GM18498 (cell line): ENCODE measurements around the gene SERHL2.
"Not testable (repeated sequence)": the region's sequence is repeated elsewhere in the genome, so short reads cannot be mapped to it uniquely, and the experiment has no call there.

Source experiments
- ATAC-seq: cut with Tn5 transposase; IDR thresholded peaks from one replicate; pipeline ENCODE4 v1.9.1; 2021; ENCODE audit warnings: mild to moderate bottlenecking, moderate library complexity; ENCODE audit not compliant: unreplicated experiment

Gene SERHL2, protein sequence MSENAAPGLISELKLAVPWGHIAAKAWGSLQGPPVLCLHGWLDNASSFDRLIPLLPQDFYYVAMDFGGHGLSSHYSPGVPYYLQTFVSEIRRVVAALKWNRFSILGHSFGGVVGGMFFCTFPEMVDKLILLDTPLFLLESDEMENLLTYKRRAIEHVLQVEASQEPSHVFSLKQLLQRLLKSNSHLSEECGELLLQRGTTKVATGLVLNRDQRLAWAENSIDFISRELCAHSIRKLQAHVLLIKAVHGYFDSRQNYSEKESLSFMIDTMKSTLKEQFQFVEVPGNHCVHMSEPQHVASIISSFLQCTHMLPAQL

GRCh38 chr22:42553475-42554361 is at the start of gene SERHL2:
SERHL2 (plus strand) TSS chr22:42553956; CDS start chr22:42554021, 65 bp downstream.
- peak; percentile 77 for ATAC-seq

- not testable (repeated sequence) for ATAC-seq
These were observed 45.3 kb upstream of the SERHL2 start for GRCh38 chr22:42508327-42508974.

DNA sequence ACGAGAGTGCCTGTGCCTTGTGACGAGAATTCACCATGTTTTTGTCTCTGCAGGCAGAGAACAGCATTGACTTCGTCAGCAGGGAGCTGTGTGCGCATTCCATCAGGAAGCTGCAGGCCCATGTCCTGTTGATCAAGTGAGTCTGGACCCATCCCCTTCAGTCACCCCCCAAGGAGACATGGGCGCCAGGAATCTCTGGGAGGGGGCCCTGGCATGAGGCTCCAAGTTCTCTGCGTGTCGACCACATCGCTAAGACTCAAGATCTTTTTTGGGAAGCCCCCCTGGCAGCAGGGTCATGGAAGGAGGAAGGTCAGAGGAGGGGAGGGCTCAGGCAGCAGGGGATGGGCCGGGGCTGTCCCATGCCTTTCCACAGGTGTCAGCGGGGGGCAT is 44.8 kb upstream of the SERHL2 start:
- not testable (repeated sequence) for ATAC-seq

DNA sequence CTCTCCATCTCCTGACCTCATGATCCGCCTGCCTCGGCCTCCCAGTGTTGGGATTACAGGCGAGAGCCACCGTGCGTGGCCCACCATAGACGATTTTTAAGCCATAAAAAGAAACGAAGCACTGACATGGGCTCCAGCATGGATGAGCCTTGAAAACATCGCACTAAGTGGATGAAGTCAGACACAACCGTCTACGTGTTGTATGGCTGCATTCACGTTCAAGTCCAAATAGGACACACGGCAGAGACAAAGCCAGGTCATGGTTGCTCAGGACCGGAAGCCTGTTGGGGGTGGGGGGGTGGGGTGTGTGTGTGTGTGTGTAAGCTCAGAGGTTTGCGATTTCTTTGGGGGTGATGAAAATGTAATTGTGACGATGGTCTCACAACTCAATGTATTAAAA is 44.2 kb upstream of the SERHL2 start:
- no peak for ATAC-seq

DNA sequence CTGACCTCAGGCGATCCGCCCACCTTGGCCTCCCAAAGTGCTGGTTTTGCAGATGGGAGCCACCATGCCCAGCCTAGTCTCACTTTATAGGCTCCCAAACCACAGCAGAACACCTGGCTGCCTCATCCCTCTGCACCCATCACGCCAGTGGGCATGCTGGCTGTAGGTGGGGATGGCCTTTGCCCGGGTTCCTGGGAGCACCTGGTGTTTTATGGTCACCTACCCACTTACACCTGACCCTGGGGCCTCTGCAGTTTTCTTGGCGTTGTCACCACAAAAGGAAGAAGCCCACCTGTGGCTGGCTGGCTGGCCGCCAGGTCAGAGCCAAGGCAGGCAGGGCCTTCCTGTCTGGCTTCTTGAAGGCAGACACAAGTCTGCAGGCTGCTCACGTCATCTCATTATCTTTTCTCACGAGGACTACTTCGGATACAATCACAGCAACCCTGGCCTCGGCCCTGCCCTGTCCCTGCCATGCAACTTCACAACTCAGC is 42.3 kb upstream of the SERHL2 start:
- no peak for ATAC-seq

- ATAC-seq, result not testable (repeated sequence)
These were observed 41.3 kb upstream of the SERHL2 start for GRCh38 chr22:42512273-42512990.

GRCh38 chr22:42514331-42514730 is 39.4 kb upstream of the SERHL2 start:
- ATAC-seq, result not testable (repeated sequence)

GRCh38 chr22:42515304-42515703 is 38.5 kb upstream of the SERHL2 start:
- ATAC-seq, result not testable (repeated sequence)

DNA sequence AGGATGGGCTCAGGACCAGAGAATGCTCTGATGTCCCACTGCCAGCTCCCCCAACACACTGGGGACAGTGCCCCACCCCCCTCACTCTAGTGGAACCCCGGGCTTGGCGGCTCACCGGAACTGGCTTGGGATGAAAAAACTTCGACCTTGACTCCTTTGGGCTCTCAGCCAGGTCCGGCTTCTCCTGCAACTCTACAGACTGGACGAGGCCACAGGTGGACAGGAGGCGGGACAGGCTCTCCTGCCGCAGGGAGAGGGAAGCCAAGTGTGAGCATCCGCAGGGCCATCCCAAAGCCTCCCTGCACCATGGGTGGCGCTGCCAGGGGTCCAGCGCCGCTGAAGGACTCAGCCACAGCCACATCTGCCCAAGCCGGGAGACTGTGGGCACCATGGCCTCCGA is 37.9 kb upstream of the SERHL2 start:
- ATAC-seq, result no peak

GRCh38 chr22:42517103-42517502 is 36.7 kb upstream of the SERHL2 start:
- not testable (repeated sequence) for ATAC-seq

GRCh38 chr22:42518638-42519524 is 34.9 kb upstream of the SERHL2 start:
- not testable (repeated sequence) for ATAC-seq

DNA sequence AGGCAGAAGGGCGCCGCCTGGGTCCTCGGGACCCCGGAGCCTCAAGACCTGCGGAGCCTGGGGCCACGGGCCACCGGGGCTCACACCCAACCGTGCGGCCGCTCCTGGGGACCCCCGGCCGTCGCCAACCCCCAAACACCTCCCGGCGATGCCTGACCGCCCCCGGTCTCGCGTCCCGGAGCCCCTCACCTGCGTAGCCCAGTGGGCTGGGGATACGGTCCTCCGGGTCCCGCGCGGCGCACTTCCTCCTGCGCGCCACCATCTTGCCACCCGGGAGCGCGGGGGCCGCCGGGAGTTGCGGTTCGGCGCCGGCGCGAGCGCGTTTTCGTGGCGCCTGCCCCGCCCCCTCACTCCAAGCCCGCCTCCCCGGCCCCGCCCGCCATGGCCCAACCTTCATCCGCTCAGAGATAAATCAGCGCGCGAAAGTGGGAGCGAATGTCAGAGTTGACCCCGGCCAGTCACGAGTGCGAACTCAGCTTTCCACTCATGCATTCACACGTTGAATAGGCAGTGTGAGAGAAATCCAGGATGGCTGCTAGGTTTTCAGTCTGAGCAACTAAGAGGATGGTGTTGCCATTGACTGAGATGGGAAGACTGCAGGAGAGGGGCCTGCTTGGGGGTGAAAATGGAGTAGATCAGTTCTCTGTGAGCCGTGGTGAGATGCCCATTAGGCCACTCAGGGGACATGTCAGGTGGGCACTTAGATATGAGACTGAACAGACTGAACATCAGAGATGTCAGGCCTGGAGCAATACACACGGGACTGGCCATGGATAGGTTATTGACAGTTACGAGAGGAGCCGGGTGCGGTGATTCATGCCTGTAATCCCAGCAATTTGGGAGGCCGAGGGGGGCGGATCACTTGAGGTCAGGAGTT is 34.0 kb upstream of the SERHL2 start, which contains the start of gene RRP7A:
RRP7A (minus strand) TSS at position 272 of the 877 bp plus-strand sequence; CDS start at position 262, 10 bp downstream.
- ATAC-seq, result peak; percentile 86

DNA sequence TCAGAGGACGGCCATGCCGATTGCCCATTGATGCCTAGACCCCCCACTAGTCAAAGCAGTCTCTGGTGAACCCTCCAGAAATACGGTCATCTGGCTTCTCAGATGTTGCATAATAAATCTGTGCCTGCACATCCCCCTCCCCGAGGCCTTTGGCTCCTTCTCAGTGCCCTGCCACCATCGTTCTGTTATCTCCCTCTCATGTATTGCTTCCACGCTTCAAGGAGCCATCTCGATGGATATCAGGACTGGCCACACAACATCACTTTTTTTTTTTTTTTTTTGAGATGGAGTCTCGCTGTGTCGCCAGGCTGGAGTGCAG is 32.6 kb upstream of the SERHL2 start:
- no peak for ATAC-seq

GRCh38 chr22:42522546-42522945 is 31.2 kb upstream of the SERHL2 start:
- no peak for ATAC-seq

DNA sequence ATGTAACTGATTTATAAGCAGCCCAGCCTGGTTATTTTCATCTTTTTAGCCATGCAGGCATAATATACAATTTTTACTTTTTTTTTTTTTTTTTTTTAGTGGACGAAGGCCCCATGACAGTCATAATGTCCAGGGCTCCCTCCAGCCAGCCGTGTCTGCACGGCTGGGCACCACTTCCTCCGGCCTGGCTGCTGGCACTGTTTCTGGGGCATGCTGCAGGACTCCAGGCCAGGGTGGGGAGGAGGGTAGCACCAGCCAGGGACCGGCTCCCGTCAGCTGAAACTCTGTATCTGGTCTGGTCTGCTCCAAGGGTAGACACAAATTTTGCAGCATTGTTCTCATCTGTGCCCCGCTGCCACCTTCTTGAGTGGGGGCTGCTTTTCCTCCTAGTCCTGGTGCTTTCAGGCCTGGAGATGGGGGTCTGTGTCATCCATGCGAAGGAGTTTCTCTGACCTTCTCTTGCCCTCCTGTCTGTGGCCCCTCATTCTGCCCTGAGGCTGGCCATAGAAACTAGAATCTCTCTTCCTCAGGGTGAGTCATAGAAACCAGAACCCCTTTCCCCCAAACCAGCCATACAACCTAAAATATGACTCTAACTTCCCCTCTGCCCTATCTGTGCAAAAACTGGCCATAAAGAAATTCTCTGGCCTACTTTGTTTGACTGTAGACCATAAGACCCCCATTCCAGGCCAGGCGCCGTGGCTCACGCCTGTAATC is 25.0 kb upstream of the SERHL2 start:
- ATAC-seq, result no peak

DNA sequence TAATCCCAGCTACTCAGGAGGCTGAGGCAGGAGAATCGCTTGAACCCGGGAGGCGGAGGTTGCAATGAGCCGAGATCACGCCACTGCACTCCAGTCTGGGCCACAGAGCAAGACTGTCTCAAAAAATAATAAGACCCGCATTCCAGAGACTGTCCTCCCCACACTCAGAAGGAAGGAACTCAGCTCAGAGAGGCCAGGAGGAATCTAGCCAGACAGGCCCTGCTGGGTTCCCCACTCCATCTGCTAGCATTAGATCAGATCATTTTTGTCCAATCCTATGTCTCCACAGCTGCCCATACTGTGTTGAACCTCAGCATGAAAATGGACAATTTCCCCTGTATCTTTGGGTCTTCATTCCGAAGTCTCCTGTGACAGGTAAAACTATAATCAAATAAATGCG is 24.3 kb upstream of the SERHL2 start:
- ATAC-seq, result not testable (repeated sequence)

DNA sequence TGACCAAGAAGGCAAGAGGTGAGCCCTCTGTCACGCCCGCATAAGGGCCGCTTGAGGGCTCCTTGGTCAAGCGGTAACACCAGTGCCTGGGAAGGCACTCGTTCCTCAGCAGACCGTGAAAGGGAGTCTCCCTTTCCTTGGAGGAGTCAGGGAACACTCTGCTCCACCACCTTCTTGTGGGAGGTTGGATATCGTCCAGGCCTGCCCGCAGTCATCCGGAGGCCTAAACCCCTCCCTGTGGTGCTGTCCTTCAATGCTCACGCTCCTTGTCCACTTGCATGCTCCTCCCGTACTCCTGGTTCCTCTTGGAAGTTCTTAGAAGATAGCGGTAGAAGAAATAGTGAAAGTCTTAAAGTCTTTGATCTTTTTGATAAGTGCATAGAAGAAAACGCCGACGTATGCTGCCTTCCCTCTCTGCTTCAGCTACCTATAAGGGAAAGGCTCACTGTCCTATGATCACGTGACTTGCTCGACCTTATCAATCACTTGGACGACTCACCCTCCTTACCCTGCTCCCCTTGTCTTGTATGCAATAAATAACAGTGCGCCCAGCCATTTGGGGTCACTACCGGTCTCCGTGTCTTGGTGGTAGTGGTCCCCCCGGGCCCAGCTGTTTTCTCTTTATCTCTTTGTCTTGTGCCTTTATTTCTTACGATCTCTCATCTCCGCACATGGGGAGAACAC is 22.2 kb upstream of the SERHL2 start:
- not testable (repeated sequence) for ATAC-seq

DNA sequence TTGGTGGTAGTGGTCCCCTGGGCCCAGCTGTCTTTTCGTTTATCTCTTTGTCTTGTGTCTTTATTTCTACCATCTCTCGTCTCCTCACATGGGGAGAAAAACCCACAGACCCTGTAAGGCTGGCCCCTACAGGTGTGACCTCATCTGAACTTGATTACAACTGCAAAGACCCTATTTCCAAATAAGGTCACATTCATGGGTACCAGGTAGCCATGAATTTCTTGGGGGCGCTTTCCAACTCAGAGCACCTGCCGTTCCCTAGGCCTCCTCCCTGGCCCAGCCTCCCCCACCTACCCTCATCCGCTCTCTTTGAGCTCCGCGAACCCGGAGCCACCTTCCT is 20.1 kb upstream of the SERHL2 start:
- ATAC-seq, result no peak
